DMS53 (cell line): ENCODE results near the gene PNKD.
"Not testable (repeated sequence)": the region's sequence is repeated elsewhere in the genome, so short reads cannot be mapped to it uniquely, and the experiment has no call there.

Experiments
- DNase-seq: peaks from one replicate; lab custom pipeline; 2025; lab: John Stamatoyannopoulos, UW

The PNKD gene

DNA sequence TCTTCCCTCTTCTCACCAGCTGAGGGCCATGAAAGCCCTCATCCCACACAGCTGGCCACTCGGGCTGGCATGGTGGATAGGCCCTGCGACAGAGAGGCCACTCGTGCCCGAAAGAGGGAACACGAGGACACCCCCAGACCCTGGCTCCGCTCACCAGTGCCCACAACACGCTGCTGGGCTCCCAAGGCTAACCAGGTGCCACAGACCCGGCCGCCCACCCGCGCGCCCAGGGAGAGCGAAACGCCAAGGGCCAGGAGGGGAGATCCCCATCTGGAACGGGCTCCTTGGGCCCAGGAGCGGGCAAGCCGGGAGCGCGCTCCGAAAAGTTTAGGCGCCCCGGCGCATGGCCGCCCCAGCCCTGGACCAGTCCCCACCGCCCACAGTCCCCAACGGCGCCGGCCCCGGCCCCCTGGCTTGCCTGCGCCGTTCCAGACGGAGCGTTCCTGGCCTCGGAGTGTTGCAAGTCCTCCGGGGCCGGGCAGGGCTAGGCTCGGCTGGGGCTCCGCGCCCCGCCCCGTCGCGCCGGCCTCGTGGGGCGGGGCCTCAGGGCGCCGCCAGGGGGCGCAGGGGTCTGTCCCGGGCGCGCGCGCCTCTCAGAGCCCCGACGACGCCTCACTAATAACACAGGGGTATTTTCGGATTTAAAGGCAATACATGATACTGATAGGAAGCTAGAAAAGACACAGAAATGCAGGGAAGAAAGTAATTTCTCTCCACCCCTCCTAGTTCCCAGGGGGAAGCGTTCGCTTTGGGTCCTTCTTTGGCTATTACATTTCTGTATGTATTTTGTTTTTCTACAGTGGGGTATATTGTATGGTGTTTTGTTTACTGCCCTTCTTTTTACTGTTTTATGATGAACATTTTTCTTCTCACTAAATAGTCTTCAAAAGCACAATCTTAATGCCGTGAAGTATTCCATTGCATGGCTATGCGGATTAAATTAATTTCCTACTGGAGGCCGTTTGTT lies 22.0 kb downstream of the PNKD start, which contains the start of gene TMBIM1:
Gene TMBIM1 (minus strand): TSS at position 456 of the 967 bp plus-strand sequence. CDS start 10,362 bp downstream, outside the sequence.
- DNase-seq, result peak; percentile 79

DNA sequence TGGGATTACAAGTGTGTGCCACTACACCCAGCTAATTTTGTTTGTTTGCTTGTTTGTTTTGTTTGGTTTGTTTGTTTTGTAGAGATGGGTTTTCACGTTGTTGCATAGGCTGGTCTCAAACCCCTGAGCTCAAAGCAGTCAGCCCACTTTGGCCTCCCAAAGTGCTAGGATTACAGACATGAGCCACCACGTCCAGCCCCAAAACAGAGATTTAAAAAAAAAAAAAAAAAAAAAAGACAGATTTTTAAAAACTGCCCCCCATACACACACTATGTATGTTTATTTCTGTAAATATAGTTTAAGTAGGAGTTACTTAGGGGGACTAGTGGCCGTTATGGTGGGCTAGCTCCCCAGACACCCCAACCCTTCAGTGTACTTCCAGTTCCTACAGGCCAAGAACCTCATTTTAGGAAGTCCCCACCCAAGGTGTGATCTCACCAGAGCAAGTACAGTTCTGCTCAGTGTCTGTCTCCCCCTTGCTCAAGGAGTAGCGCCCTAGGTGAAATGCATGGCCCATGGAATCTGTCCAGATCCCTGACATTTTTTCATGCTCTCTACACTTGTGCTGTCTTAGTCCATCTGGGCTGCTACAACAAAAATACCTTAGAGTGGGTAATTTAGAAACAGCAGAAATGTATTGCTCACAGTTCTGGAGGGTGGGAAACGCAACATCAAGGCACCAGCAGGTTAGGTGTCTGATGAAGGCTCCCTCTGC lies 23.6 kb downstream of the PNKD start:
- DNase-seq, result no peak

DNA sequence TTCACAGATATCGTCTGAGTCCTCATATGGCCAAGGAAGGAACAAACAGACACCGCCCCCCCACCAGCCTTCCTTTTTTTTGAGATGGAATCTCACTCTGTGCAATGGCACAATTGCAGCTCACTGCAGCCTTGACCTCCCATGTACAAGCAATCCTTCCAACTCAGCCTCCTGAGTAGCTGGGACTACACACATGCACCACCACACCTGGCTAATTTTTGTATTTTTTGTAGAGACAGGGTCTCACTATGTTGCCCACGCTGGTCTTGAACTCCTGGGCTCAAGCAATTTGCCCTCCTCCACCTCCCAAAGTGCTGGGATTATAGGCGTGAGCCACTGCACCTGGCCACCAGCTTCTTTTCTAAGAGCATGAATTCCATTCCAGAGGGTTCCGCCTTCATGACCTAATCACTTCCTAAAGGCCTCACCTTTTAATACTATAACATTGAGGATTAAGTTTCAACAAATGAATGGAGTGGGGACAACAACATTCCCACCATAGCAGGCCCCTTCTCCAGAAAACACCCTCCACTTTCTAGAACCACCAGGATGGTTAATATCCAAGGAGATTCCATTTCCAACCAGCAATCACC lies 24.2 kb downstream of the PNKD start:
- DNase-seq, result no peak

DNA sequence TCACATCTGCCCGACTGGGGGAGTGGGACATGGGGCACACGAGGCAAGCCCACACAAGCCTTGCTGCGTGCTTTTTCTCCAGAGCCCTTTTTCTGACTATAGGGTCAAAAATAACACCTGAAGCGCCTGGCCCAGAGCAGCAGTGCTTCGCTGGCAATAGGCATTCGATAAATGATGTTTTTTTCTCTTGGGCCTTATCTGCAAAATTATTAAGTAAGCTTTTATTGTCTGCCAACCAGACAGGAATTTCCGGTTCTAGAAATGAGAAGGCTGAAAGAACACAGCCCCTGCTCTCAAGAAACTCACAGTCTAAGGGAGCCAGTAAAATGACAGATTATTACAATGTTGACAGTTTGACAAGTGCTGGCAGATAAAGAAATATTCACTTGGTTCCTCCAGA lies 24.7 kb downstream of the PNKD start:
- peak; percentile 47 for DNase-seq

DNA sequence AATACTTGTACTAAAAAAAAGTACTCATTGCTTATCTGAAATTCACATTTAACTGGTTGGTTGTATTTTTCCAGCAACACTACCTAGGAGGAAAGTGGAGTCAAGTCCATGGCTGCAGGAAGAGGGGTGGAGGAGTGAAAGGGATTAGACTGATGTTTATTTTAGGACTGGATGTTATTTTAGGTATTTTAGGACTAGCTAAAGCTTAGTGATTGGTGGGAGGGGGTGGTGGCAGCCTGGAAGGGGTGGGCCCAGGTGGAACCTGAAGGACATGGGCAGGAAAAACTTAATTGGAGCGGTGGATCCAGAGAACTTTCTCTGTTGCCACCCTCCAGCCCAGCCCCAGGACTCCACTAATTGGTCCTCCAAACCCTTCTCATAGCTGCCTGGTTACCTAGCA lies 25.9 kb downstream of the PNKD start:
- DNase-seq, result no peak

DNA sequence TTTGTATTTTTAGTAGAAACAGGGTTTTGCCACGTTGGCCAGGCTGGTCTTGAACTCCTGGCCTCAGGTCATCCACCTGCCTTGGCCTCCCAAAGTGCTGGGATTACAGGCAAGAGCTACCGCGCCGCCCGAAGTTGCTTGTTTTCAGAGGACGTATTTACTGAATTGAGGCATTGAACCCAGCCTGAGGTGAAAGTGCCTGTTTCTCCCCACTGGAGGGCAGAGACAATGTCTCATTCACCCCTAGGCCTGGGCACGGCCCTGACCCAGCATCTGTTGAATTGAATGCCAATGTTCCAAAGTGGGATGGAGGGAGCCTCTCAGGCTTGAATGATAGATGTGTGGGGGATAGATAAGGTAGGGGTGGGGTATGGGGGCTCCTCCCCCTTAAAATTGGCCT lies 26.5 kb downstream of the PNKD start:
- DNase-seq, result no peak

DNA sequence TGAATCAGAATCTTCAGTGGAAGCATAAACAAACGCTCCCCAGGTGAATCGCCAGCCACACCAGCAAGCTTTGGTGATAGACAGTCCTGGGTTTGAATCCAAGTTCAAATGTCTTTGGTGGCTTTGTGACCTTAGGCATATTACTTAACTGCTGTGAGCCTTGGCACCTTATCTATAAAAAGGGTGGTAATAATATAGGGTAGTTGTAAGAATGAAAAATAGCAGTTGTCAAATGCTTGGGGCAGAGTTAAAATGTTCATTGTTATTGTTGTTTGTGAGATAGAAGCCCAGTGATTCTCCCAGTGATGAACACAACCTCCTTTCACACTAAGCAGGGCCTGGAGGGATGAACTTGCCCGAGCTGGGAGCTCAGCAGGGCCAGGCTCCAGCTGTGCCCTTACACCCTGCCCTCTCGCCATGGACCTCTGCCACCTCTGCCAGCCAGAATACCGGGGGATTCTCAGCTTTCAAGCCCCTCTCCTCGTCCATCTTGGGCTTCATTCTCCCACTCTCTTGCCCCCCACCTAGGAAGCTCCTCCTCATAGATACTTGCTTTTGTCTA lies 28.1 kb downstream of the PNKD start:
- DNase-seq, result no peak

DNA sequence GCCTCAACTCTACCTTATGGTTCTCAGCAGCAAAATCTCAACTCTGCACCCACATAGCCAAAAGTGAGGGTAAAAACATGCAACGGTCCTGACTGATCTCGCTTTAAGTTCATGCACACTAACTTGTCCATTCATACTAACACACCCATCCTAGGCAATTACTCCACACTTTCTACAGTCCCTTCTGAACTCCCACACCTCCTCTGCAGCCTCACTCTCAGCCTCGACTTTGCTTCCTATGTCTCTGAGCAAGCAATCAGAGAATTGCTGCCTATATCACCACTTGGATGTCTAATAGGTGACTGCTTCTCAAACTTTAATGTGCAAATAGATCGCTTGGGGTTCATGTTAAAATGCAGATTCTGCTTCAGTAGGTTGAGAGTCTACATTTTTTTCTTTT lies 29.8 kb downstream of the PNKD start:
- no peak for DNase-seq

DNA sequence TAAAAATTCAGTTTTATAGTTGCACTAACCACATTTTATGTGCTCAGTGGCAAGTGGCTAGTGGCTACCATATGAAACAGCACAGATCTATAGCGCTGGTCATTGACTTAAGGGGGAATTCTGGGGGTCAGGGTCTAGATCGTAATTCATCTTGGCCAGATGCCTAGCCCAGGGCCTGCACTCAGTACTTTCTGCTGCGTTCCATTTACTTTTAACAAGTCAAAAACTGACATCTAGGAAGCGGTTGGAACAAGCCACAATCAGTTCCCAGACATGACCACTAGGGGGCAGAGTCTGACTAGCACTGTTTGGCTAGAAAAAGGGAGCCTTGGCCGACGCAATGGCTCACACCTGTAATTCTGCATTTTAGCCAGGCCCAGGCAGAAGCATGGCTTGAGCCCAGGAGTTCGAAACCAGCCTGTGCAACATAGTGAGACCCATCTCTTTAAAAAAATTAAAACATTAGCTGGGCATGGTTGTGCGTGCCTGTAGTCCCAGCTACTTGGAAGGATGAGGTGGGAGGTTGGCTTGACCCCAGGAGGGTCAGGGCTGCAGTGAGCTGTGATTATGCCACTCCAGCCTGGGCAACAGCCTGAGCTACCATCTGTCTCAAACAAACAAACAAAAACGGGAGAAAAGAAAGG lies 31.0 kb downstream of the PNKD start:
- DNase-seq, result peak; percentile 89

DNA sequence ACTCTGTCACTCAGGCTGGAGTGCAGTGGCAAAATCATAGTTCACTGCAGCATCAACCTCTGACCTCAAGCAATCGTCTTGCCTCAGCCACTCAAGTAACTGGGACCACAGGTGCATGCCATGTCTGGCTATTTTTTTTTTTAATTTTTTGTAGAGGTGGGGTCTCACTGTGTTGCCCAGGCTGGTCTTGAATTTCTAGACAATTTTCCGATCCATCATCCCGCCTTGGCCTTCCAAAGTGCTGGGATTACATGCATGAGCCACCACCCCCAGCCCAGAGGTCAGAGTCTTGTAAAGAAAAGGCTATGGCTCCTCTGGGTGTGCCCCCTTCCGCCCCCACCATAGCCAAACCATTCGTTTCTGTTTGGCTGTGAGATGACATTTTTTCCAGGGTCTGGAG lies 35.1 kb downstream of the PNKD start:
- DNase-seq, result no peak

DNA sequence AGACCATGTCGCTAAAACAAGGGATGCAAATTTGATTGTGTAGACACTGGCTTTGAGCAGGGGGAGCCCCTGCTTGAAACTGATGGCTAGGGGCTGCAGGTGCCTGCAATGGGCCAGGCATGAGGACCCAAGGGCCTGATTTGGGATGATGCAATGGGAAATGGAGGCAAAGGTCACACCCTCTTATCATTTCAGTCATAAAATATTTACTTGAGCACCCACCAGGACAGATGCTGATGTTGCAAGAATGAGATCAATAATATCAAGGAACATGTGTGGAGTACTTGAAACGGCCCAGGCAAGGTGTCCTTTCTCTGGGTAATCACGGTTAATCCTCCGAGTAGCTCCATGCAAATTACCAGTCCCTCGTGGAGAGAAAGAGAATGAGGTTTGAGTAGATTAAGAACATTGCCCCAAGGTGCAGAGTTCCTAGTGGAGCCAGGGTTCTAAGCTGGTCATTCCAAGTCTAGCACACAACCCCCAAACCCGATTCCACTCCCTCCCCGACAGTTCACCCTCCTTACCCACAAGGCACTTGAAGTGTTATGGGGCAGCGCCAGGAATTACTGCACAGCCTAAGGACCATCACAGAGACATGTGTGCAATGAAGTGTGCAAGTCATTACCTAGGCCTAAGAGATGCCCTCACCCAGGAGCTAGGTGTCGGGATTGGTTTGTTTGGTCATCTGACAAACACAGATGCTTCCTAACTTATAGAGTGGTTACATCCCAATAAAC lies 36.0 kb downstream of the PNKD start:
- no peak for DNase-seq

DNA sequence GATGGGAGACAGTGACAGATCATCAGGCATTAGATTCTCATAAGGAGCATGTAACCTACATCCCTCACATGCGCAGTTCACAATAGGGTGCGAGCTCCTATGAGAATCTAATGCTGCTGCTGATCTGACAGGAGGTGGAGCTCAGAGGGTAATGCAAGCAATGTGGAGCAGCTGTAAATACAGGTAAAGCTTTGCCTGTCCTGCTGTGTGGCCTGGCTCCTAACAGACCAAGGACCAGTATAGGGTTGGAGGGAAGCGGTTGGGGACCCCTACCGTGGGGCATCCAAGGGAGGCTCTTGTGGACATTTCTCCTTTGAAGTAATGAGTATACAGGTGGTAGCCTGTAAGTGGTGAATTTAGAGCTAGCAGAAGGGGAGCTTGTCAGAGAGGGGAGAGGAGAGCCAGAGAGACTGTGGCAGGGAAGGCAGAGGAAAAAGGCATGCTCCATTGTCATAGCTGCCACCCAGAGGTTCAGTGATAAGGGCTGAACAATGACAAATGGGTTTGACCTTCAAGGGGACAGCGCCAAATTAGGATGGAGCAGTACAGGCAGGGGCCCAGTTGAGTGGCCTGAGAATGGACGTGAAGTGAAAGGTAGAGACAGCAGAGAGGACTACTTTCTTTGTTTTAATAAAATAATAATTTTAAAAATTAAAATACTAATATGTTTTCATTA lies 37.2 kb downstream of the PNKD start:
- no peak for DNase-seq

DNA sequence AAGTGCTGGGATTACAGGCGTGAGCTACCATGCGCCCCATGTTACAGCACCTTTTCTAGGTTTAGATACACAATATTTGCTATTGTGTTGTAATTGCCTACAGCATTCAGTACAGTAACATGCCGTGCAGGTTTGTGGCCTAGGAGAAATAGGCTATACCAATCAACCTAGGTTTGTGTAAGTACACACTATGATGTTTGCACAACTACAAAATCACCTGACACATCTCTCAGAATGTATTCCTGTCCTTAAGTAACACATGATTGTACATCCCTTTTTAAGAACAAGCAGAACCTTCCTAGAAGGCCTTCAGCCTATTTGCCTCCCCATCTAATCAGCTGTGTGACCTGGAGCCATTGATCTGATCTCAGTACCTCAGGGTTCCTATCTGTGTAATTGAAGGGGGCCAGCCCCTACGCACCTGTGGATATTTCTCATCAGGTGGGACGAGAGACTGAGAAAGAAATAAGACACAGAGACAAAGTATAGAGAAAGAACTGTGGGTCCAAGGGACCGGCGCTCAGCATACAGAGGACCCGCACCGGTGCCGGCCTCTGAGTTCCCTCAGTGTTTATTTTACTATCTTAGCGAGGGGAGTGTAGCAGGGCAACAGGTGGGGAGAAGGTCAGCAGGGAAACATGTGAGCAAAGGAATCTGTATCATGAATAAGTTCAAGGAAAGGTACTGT lies 40.7 kb downstream of the PNKD start:
- DNase-seq, result no peak

DNA sequence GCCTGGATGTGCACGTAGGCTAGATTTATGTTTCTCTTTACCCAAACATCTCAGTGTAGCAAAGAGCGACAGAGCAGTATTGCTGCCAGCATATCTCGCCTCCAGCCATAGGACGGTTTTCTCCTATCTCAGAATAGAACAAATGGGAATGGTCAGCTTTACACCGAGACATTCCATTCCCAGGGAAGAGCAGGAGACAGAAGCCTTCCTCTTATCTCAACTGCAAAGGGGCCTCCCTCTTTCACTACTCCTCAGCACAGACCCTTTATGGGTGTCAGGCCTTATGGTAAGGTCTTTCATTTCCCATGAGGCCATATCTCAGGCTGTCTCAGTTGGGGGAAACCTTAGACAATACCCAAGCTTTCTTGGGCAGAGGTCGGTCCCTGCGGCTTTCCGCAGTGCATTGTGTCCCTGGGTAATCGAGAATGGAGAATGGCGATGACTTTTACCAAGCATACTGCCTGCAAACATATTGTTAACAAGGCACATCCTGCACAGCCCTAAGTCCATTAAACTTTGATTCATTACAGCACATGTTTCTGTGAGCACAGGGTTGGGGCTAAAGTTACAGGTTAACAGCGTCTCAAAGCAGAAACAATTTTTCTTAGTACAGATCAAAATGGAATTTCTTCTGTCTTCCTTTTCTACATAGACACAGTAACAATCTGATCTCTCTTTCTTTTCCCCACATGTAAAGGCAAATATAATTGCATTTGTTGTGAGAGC lies 41.4 kb downstream of the PNKD start:
- not testable (repeated sequence) for DNase-seq

DNA sequence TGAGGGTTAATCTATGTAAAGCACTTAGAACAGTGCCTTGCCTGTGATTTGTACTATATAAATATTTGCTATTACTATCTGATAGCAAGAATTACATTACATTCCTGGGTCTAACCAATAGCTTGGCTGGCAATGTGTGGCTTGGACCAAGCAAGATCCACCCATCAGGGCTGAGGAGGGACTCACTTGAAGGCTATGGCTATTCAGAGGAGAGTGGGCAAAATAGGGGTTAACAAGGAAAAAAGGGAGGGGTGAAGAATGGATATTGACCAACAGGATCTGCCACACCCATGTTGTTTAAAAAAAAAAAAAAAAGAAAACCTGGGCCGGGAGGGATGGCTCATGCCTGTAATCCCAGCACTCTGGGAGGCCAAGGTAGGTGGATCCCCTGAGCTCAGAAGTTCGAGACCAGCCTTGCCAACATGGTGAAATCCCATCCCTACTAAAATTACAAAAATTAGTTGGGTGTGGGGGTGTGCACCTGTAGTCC lies 42.0 kb downstream of the PNKD start:
- DNase-seq, result no peak

DNA sequence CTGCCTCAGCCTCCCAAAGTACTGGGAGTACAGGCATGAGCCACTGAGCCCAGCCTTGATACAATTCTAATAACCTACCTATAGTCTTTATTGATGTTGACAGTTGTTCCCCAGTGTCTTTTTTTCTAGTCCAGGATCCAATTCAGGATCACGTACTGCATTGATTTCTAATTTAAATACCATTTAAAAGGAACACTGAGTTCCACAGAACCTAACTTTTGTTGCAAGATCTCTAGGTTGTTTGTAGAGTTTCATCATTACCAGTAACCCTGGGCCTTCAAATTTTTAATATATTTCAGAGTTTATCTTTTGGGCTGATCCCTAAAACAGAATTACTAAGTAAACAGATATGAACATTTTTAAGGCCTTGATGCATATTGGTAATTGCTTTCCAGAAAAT lies 43.0 kb downstream of the PNKD start:
- DNase-seq, result no peak

DNA sequence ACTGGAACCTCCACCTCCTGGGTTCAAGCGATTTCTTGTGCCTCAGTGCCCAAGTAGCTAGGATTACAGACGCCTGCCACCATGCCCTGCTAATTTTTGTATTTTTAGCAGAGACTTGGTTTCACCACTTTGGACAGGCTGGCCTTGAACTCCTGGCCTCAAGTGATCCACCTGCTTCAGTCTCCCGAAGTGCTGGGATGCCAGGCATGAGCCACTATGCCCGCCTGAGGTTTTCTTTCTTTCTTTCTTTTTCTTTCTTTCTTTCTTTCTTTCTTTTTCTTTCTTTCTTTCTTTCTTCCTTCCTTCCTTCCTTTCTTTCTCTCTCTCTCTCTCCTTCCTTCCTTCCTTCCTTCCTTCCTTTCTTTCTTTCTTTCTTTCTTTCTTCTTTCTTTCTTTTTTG lies 44.4 kb downstream of the PNKD start:
- DNase-seq, result not testable (repeated sequence)

DNA sequence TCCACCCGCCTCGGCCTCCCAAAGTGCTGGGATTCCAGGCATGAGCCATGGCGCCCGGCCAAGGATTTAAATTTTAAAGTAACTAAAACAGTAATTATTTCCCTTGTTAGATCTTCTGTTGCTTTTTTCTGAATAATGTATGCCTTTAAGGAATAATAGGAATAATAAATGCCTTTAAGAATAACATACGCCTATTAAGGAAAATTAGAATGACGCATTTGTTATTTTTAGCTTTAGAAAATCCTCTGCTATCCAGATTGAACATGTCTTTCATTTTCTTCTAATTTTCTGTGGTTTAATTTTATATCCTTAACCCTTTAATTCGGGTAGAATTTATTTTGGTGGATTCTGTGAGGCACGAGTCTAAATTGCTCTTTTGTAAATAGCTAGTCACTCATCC lies 45.1 kb downstream of the PNKD start:
- no peak for DNase-seq

DNA sequence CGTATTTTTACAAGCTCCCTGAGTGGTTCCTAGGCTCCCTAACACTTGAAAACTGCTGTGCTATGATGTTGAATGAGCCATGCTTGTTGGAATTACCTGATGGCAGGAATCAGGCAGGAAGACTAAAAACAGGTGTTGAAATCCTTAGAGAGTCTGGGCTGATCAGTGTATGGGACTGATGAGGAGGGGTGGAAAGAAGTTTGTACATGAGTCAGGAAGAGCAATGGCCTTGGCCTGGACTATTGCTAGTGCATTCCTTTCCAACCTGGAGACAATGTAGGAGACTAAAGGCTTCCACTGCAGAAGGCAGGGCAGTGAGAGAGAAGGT lies 46.9 kb downstream of the PNKD start:
- DNase-seq, result no peak
